Glutamatergic neuron (in vitro differentiated cells): Measurements from ENCODE around the gene ZBTB44. TPM values are rescaled to one million over a fixed set of nuclear protein-coding genes. Genes with fewer than 3 reads are reported as not detected.
"Not testable (repeated sequence)": the region's sequence is repeated elsewhere in the genome, so short reads cannot be mapped to it uniquely, and the experiment has no call there.

Experiments used
- DNase-seq: peaks from one replicate; pipeline ENCODE4 v3.0.0; 2022
- H3K27ac Mint-ChIP-seq: one replicate; pipeline ENCODE4 v1.8.0; 2020; ENCODE audit warnings: mild to moderate bottlenecking, mixed read lengths, inconsistent platforms; ENCODE audit not compliant: unreplicated experiment
- H3K27me3 Mint-ChIP-seq: one replicate; pipeline ENCODE4 v1.8.0; 2020; ENCODE audit warnings: mild to moderate bottlenecking, moderate library complexity, mixed read lengths, inconsistent platforms; ENCODE audit not compliant: unreplicated experiment
- H3K36me3 Mint-ChIP-seq: one replicate; pipeline ENCODE4 v1.8.0; 2020; ENCODE audit warnings: mild to moderate bottlenecking, mixed read lengths, inconsistent platforms; ENCODE audit not compliant: unreplicated experiment
- H3K4me1 Mint-ChIP-seq: one replicate; pipeline ENCODE4 v1.8.0; 2020; ENCODE audit warnings: mild to moderate bottlenecking, low read depth, mixed read lengths, inconsistent platforms; ENCODE audit not compliant: unreplicated experiment
- H3K4me3 Mint-ChIP-seq: one replicate; pipeline ENCODE4 v1.8.0; 2020; ENCODE audit warnings: mild to moderate bottlenecking, mixed read lengths, inconsistent platforms; ENCODE audit not compliant: unreplicated experiment
- H3K9me3 Mint-ChIP-seq: one replicate; pipeline ENCODE4 v1.8.0; 2020; ENCODE audit warnings: mild to moderate bottlenecking, moderate library complexity, mixed read lengths, inconsistent platforms; ENCODE audit not compliant: unreplicated experiment
- CTCF ChIP-seq: fragments of 200-600 bp; sonication (generic); IDR thresholded peaks from one replicate; pipeline ENCODE4 v1.5.0; 2021; ENCODE audit not compliant: partially characterized antibody, unreplicated experiment
- total RNA-seq: library from RNA; stranded (reverse); fragmentation: NEBNext Ultra II Directional; extraction: Animal tissue kit (Norgen Biotek cat#: 25700); gene quantifications from one replicate; pipeline ENCODE4 v1.2.1, GENCODE V29; 2021; ENCODE audit not compliant: unreplicated experiment

The ZBTB44 gene
- total RNA-seq, 1 donor from 2014 or later = 23.3 TPM

GRCh38 chr11:130247319-130247718, 67.4 kb downstream of the ZBTB44 start:
- Mint-ChIP-seq H3K27ac (no peak overlapping the region), H3K4me1 (peaks cover 5% of the 10 kb centered on the region), H3K9me3 (peaks cover 2% of the 10 kb centered on the region), H3K27me3 (peaks cover 2% of the 10 kb centered on the region), H3K4me3 (no peak overlapping the region), H3K36me3 (peaks cover 4% of the 10 kb centered on the region)
- DNase-seq = no peak
- TF ChIP-seq CTCF = no peak

GRCh38 chr11:130246738-130247137, 68.0 kb downstream of the ZBTB44 start:
- no peaks in the 10 kb centered on the region for H3K36me3 Mint-ChIP-seq
- no peak overlapping the region for H3K27ac Mint-ChIP-seq
- H3K4me1 Mint-ChIP-seq = peaks cover 5% of the 10 kb centered on the region
- peaks cover 2% of the 10 kb centered on the region for H3K27me3 Mint-ChIP-seq
- DNase-seq = no peak
- H3K9me3 Mint-ChIP-seq = peaks cover 2% of the 10 kb centered on the region
- TF ChIP-seq CTCF = no peak
- no peak overlapping the region for H3K4me3 Mint-ChIP-seq

GRCh38 chr11:130246270-130246669, 68.4 kb downstream of the ZBTB44 start:
- peaks cover 5% of the 10 kb centered on the region for H3K4me1 Mint-ChIP-seq
- H3K9me3 Mint-ChIP-seq = peaks cover 2% of the 10 kb centered on the region
- DNase-seq = no peak
- no peak overlapping the region for H3K27ac Mint-ChIP-seq
- H3K4me3 Mint-ChIP-seq = no peak overlapping the region
- no peaks in the 10 kb centered on the region for H3K36me3 Mint-ChIP-seq
- H3K27me3 Mint-ChIP-seq = peaks cover 2% of the 10 kb centered on the region
- TF ChIP-seq CTCF = no peak

- H3K27ac Mint-ChIP-seq, H3K4me1 Mint-ChIP-seq, H3K36me3 Mint-ChIP-seq, H3K27me3 Mint-ChIP-seq, DNase-seq, H3K9me3 Mint-ChIP-seq, H3K4me3 Mint-ChIP-seq: not testable (repeated sequence)
These were observed 69.3 kb downstream of the ZBTB44 start for GRCh38 chr11:130245375-130245774.

GRCh38 chr11:130244848-130245247, 69.9 kb downstream of the ZBTB44 start:
- Mint-ChIP-seq H3K4me1 (peaks cover 5% of the 10 kb centered on the region), H3K9me3 (peaks cover 2% of the 10 kb centered on the region), H3K36me3 (no peaks in the 10 kb centered on the region), H3K4me3 (no peak overlapping the region), H3K27me3 (no peaks in the 10 kb centered on the region), H3K27ac (no peak overlapping the region)
- no peak for DNase-seq
- TF ChIP-seq CTCF = no peak

GRCh38 chr11:130243816-130244215, 70.9 kb downstream of the ZBTB44 start:
- no peak overlapping the region for H3K4me3 Mint-ChIP-seq
- H3K27ac Mint-ChIP-seq = no peak overlapping the region
- no peak for TF ChIP-seq CTCF

More at GRCh38 chr11:130243816-130244215, 70.9 kb downstream of the ZBTB44 start:
- no peaks in the 10 kb centered on the region for H3K27me3 Mint-ChIP-seq
- peaks cover 5% of the 10 kb centered on the region for H3K4me1 Mint-ChIP-seq
- H3K9me3 Mint-ChIP-seq = no peaks in the 10 kb centered on the region
- DNase-seq = no peak
- H3K36me3 Mint-ChIP-seq = no peaks in the 10 kb centered on the region
